Neural crest cell (in vitro differentiated cells): ENCODE data around the gene AFAP1. TPM values are rescaled to one million over a fixed set of nuclear protein-coding genes. Genes with fewer than 3 reads are reported as not detected.

ENCODE experiments used
- DNase-seq: peaks from one replicate; pipeline ENCODE4 v3.0.0; 2021; ENCODE audit warnings: low read depth, mixed read lengths, low spot score
- H3K27ac Mint-ChIP-seq: one replicate; pipeline ENCODE4 v1.8.0; 2021; ENCODE audit warnings: mild to moderate bottlenecking, mixed read lengths; ENCODE audit not compliant: unreplicated experiment
- H3K27me3 Mint-ChIP-seq: 2 replicates; pipeline ENCODE4 v1.8.0; 2021; ENCODE audit warnings: low read depth, mild to moderate bottlenecking, mixed read lengths
- H3K36me3 Mint-ChIP-seq: 2 replicates; pipeline ENCODE4 v1.8.0; 2021; ENCODE audit warnings: low read depth, mild to moderate bottlenecking, mixed read lengths
- H3K4me1 Mint-ChIP-seq: 2 replicates; pipeline ENCODE4 v1.8.0; 2021; ENCODE audit warnings: mixed read lengths
- H3K4me3 Mint-ChIP-seq: one replicate; pipeline ENCODE4 v1.8.0; 2021; ENCODE audit warnings: mild to moderate bottlenecking, mixed read lengths
- H3K9me3 Mint-ChIP-seq: 2 replicates; pipeline ENCODE4 v1.8.0; 2021; ENCODE audit warnings: mixed read lengths
- CTCF ChIP-seq: fragments of 200-600 bp; sonication (generic); conservative IDR thresholded peaks from 2 replicates; pipeline ENCODE4 v1.5.0; 2021; ENCODE audit warnings: antibody characterized with exemption, mild to moderate bottlenecking
- total RNA-seq: library from RNA; stranded (reverse); gene quantifications from 2 replicates; pipeline ENCODE4 v1.2.1, GENCODE V29; 2021

The AFAP1 gene
- total RNA-seq, 1 donor from 2014 or later: 28.1 TPM

- H3K27me3 Mint-ChIP-seq: no peaks in the 10 kb centered on the region
- no peaks in the 10 kb centered on the region for H3K9me3 Mint-ChIP-seq
- no peaks in the 10 kb centered on the region for H3K36me3 Mint-ChIP-seq
- peaks cover 44% of the 10 kb centered on the region for H3K4me1 Mint-ChIP-seq
- no peak overlapping the region for H3K4me3 Mint-ChIP-seq
- no peak for TF ChIP-seq CTCF
- no peak for DNase-seq
- no peak overlapping the region for H3K27ac Mint-ChIP-seq
These were observed 24.8 kb upstream of the AFAP1 start for GRCh38 chr4:7964459-7964858.

GRCh38 chr4:7963691-7964090, 24.0 kb upstream of the AFAP1 start:
- Mint-ChIP-seq H3K27me3 (no peaks in the 10 kb centered on the region), H3K36me3 (no peaks in the 10 kb centered on the region), H3K4me1 (peaks cover 46% of the 10 kb centered on the region), H3K27ac (no peak overlapping the region), H3K9me3 (no peaks in the 10 kb centered on the region), H3K4me3 (no peak overlapping the region)
- DNase-seq: no peak
- no peak for TF ChIP-seq CTCF

GRCh38 chr4:7962609-7963508, 23.2 kb upstream of the AFAP1 start:
- TF ChIP-seq CTCF: no peak
- H3K9me3 Mint-ChIP-seq: no peaks in the 10 kb centered on the region
- no peak overlapping the region for H3K4me3 Mint-ChIP-seq
- no peak for DNase-seq
- no peaks in the 10 kb centered on the region for H3K36me3 Mint-ChIP-seq
- no peaks in the 10 kb centered on the region for H3K27me3 Mint-ChIP-seq
- peaks cover 40% of the 10 kb centered on the region for H3K4me1 Mint-ChIP-seq
- no peak overlapping the region for H3K27ac Mint-ChIP-seq

GRCh38 chr4:7960790-7961655, 21.4 kb upstream of the AFAP1 start:
- no peak for DNase-seq
- peaks cover 41% of the 10 kb centered on the region for H3K4me1 Mint-ChIP-seq
- no peaks in the 10 kb centered on the region for H3K27me3 Mint-ChIP-seq
- H3K36me3 Mint-ChIP-seq: no peaks in the 10 kb centered on the region
- H3K4me3 Mint-ChIP-seq: no peak overlapping the region
- no peak for TF ChIP-seq CTCF
- H3K27ac Mint-ChIP-seq: peak overlapping the region; percentile 89
- no peaks in the 10 kb centered on the region for H3K9me3 Mint-ChIP-seq

GRCh38 chr4:7960017-7960789, 20.5 kb upstream of the AFAP1 start:
- H3K4me3 Mint-ChIP-seq: no peak overlapping the region
- H3K27ac Mint-ChIP-seq: peak overlapping the region; percentile 43
- H3K36me3 Mint-ChIP-seq: no peaks in the 10 kb centered on the region
- no peak for TF ChIP-seq CTCF
- peaks cover 36% of the 10 kb centered on the region for H3K4me1 Mint-ChIP-seq
- no peaks in the 10 kb centered on the region for H3K9me3 Mint-ChIP-seq
- no peaks in the 10 kb centered on the region for H3K27me3 Mint-ChIP-seq
- no peak for DNase-seq
